ENCODE results near the gene TMSB4X. TPM values are rescaled to one million over a fixed set of nuclear protein-coding genes. Genes with fewer than 3 reads are reported as not detected.

Gene TMSB4X
- total and polyA plus RNA-seq, 2 experiments from 2014 or later, result 144 to 543 TPM

DNA sequence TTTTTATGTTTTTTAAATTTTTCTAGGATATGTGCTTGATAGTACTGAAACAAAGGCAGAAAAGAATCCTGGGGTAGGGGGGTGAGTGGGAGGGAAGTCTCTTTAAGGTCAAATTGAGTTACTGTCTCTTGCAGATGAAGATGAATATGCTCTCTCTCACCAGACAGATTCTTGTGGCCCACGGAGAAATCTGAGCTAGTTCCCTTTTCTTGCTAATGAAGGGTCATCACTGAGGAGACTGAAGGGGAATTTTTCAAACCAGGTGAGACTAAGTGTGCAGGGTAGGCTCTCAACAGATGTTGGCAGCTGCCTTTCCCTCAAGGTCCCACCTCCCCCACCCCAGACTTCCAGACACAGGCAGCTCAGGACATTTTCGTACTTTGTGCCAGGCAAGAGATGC is 48.0 kb downstream of the TMSB4X start:
- Histone ChIP-seq H3K9me3 (ENCODE audit: low read depth) (no peaks in the 10 kb centered on the region), H3K27me3 (no peaks in the 10 kb centered on the region), H3K4me1 (ENCODE audit: low read depth) (no peaks in the 10 kb centered on the region), H3K36me3 (no peaks in the 10 kb centered on the region), H3K4me3 (no peak overlapping the region), H3K27ac (no peak overlapping the region)
- TF ChIP-seq, protein P1, sequence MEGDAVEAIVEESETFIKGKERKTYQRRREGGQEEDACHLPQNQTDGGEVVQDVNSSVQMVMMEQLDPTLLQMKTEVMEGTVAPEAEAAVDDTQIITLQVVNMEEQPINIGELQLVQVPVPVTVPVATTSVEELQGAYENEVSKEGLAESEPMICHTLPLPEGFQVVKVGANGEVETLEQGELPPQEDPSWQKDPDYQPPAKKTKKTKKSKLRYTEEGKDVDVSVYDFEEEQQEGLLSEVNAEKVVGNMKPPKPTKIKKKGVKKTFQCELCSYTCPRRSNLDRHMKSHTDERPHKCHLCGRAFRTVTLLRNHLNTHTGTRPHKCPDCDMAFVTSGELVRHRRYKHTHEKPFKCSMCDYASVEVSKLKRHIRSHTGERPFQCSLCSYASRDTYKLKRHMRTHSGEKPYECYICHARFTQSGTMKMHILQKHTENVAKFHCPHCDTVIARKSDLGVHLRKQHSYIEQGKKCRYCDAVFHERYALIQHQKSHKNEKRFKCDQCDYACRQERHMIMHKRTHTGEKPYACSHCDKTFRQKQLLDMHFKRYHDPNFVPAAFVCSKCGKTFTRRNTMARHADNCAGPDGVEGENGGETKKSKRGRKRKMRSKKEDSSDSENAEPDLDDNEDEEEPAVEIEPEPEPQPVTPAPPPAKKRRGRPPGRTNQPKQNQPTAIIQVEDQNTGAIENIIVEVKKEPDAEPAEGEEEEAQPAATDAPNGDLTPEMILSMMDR (IDR thresholded peaks at IDR 0.05; ENCODE audit: low read depth, low read length), result no peak
- no peak for DNase-seq (ENCODE audit: low read depth in 1 of 2, low spot score in 1 of 2)

DNA sequence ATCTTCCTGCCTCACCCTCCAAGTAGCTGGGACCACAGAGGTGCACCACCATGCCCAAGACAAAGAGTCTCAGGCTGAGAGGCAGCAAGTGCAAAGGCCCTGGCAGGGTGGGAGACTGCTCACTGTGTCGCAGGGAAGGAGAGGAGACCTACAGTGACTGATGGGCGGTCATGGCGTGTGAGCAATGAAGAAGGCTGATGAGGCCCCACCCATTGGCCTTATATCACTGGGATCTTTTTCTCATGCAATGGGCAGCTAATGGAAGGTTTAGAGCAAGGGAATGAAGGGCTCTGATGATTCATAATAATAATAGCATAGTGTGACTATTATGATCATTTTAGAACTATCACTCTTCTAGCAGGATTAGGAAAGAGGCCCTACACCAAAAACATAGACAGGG is 48.7 kb downstream of the TMSB4X start:
- no peaks in the 10 kb centered on the region for H3K4me1 ChIP-seq (ENCODE audit: low read depth)
- H3K9me3 ChIP-seq (ENCODE audit: low read depth), result no peaks in the 10 kb centered on the region
- H3K27ac ChIP-seq, result no peak overlapping the region
- no peaks in the 10 kb centered on the region for H3K27me3 ChIP-seq
- no peaks in the 10 kb centered on the region for H3K36me3 ChIP-seq
- H3K4me3 ChIP-seq, result no peak overlapping the region
- TF ChIP-seq, protein P1 (IDR thresholded peaks at IDR 0.05; ENCODE audit: low read depth, low read length), result no peak
- DNase-seq (ENCODE audit: low read depth in 1 of 2, low spot score in 1 of 2), result no peak

DNA sequence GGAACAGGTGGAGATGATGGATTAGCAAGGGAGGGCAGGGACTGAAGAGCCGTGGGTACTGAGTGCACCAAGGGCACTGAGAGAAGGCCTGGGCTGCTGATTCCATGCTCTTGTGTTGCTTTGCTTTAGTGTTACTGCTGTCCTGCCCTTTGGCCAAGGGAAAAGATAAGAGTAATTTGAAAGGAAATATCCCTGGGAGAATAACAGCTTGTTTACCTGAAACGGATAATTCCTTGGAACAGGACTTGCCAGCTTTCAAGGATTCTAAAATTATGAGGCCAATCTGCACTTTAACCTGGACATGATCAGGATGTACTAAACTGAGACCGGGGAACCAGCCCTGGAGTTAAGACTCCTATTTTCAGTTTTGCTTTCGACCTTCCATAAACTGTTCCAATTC is 49.1 kb downstream of the TMSB4X start:
- Histone ChIP-seq H3K4me1 (ENCODE audit: low read depth) (no peaks in the 10 kb centered on the region), H3K36me3 (no peaks in the 10 kb centered on the region), H3K9me3 (ENCODE audit: low read depth) (no peaks in the 10 kb centered on the region), H3K27ac (no peak overlapping the region), H3K4me3 (no peak overlapping the region), H3K27me3 (no peaks in the 10 kb centered on the region)
- TF ChIP-seq, protein P1 (IDR thresholded peaks at IDR 0.05; ENCODE audit: low read depth, low read length), result no peak
- no peak for DNase-seq (ENCODE audit: low read depth in 1 of 2, low spot score in 1 of 2)

DNA sequence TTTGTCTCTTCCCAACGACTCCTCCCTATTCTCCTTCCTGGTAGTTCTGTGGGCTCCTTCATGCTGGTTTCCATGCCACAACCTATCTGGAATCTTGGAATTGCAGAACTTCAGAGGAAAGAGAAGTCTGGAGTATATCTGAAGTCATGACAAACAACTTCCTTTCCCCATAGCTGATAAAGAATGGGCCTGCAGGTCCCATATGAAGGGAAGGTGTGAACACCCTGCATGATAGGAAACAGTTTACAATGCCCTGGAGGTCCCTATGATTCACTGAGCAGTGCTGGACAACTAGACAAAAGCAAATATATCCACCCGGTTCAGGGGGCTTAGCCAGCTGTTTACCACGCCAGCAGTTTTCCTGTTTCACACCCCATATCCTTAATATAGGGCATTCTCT is 50.1 kb downstream of the TMSB4X start:
- H3K4me3 ChIP-seq, result no peak overlapping the region
- TF ChIP-seq, protein P1 (IDR thresholded peaks at IDR 0.05; ENCODE audit: low read depth, low read length), result no peak
- no peak overlapping the region for H3K27ac ChIP-seq
- DNase-seq (ENCODE audit: low read depth in 1 of 2, low spot score in 1 of 2), result no peak
- H3K27me3 ChIP-seq, result no peaks in the 10 kb centered on the region
- H3K36me3 ChIP-seq, result no peaks in the 10 kb centered on the region
- peaks cover 9% of the 10 kb centered on the region for H3K4me1 ChIP-seq (ENCODE audit: low read depth)
- no peaks in the 10 kb centered on the region for H3K9me3 ChIP-seq (ENCODE audit: low read depth)

Other genes starting within 250 kb of the TMSB4X start
- 5.8 and 16.8 TPM in 2 replicates for gene PRPS2, start 183.7 kb upstream of the TMSB4X start, total RNA-seq
- 4.2 and 7.5 TPM in 2 replicates for gene PRPS2, start 183.7 kb upstream of the TMSB4X start, polyA plus RNA-seq
- gene TLR7, start 108.0 kb upstream of the TMSB4X start, total RNA-seq, result not detected in 2 replicates
- gene TLR7, start 108.0 kb upstream of the TMSB4X start, polyA plus RNA-seq, result not detected in 2 replicates
- gene TLR8, start 68.5 kb upstream of the TMSB4X start, total RNA-seq, result not detected in 2 replicates
- gene TLR8, start 68.5 kb upstream of the TMSB4X start, polyA plus RNA-seq, result not detected in 2 replicates
- not detected in 2 replicates for gene FAM9C, start 69.5 kb downstream of the TMSB4X start, total RNA-seq
- gene FAM9C, start 69.5 kb downstream of the TMSB4X start, polyA plus RNA-seq, result not detected in 2 replicates

Data from cardiac muscle cell (in vitro differentiated cells and primary cell).